Activated CD4-positive, alpha-beta T cell treated with anti-CD3 and anti-CD28 coated beads, Interleukin-2, amount 50 U/mL, for 24 hours (primary cell): ENCODE data around the gene TCN2.
"Not testable (repeated sequence)": the region's sequence is repeated elsewhere in the genome, so short reads cannot be mapped to it uniquely, and the experiment has no call there.

ENCODE experiments used
- DNase-seq, 2 donors: peaks; one replicate each; pipeline ENCODE4 v3.0.0-alpha.2; 2020; ENCODE audit warnings: low read depth in 1 of 2, low spot score in 1 of 2

Gene TCN2

DNA sequence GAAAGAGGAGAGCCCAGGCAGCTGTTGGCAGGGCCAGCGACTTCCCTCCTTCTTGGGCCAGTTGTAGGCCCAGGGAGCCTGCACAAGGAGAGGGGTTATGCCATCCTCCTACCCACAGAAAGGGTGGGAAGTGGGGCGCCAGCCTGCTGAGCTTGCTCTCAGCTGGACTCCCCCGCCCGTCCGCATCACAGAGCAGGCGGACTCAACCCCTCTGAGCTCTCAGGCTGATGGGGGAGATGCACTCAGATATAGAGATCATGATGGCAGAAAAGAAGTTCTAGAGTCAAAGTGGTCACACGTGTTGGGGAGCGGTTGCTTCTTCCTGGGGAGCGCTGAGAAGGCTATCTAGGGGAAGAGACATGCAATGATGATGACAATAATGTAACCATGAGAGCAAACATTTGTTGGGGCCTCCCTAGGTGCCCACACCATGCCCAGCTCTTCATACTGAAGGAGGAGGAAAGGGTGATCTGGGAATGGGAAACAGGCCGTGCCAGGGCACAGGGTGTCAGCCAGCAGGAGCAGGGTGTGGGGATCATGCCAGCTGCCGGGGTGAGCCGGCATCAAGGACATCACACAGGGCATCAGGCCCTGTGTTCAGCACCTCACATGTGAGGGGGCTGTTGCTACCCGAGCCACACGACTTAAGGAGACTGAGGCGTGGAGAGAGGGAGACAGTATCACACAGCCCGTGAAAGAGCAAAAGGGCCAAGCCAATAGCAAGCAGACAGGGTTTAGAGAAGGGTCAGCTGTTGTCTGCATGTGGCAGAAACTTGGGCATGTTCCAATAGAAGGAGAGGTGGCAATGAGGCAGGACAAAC is 36.3 kb downstream of the TCN2 start:
- DNase-seq, result no peak

- no peak for DNase-seq
These were observed 39.7 kb downstream of the TCN2 start for GRCh38 chr22:30646518-30647160.

- DNase-seq, result no peak
These were observed 40.6 kb downstream of the TCN2 start for GRCh38 chr22:30647536-30647935.

- no peak for DNase-seq
These were observed 41.9 kb downstream of the TCN2 start for GRCh38 chr22:30648825-30649224.

GRCh38 chr22:30649430-30650007 is 42.5 kb downstream of the TCN2 start:
- peak; percentile 66 to 85 for DNase-seq

DNA sequence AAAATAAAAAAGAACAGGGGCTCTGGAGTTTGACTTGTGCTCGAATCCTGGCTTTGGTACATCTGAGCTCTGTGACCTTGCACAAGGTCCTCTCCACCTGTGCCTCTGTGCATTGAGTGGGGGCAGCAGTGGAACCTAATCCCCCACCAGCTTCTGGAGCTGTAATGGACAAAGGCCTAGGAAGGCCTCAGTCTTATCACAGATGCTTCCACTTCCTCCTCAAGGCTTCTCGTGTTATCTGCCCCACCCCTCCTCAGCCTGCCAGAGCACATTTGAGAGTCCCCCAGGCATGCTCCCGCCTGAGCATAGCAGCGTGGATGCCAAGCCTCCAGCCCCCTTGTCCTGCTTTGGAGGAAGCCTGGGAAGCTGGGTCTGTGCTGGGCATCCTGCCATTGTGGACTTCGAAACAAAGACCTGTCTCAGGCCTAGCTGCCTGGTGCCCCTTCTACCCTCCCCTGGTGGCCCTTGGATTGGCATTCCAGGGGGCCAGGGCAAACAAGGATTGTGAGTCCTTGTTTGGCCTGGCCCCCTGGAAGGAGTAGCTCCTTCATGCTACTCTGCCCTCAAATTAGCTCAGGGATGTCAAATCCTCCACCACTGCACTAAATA is 43.6 kb downstream of the TCN2 start:
- no peak for DNase-seq

DNA sequence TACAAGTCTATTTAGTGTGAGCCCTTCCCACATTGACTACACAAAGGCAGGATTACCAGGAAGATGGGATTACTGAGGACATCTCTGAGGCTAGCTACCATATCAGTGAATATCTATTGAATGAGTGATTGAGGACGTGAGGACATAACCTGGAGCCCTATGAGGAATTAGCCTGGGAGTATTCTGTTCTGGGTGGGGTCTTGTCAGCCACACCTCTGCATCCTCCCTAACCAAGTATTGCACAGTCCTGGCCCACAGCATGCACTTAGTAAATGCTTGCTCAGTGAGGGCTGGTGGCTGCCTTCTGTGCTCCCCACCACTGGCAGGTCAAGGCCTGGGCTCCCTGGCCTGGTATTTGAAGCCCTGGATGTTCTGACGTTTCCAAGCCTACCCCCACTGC is 45.9 kb downstream of the TCN2 start:
- no peak for DNase-seq

GRCh38 chr22:30654361-30654760 is 47.4 kb downstream of the TCN2 start:
- no peak for DNase-seq

DNA sequence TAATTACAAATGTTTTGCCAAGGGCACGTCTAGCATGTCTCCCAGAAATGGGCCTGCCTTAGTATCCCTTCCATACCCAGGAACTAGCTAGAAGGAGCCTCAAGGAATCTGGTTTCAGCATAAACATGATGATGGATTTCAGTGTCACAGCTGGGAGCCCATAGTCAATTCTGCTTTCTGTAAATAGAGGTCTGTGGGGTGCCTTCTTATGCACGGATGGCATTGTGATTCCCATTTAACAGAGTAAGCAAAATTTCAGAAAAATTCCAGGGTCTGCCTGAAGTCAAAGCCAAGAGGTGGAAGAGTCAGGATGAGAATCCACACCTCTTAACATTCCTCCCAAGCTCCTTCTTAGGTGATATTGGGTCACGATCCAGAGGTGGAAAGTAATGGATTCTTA is 48.6 kb downstream of the TCN2 start:
- DNase-seq, result no peak

DNA sequence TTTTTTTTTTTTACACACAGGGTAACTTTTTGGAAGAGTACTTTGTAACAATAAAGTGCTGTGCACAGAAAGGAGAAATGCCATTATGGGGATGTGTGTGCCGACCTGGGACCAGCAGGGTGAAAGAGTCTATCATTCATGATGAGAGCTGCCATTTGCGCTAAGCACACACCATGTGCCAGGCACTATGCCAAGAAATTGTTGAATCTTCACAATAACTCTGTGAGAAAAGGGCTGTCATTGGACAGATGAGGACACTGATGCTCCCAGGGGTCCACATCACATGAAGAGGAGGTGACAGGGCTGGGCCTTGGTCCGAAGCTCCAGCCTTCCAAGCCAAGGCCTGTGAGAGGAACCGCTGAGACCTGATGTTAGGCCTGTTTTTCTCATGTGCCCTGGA is 55.1 kb downstream of the TCN2 start:
- no peak for DNase-seq

DNA sequence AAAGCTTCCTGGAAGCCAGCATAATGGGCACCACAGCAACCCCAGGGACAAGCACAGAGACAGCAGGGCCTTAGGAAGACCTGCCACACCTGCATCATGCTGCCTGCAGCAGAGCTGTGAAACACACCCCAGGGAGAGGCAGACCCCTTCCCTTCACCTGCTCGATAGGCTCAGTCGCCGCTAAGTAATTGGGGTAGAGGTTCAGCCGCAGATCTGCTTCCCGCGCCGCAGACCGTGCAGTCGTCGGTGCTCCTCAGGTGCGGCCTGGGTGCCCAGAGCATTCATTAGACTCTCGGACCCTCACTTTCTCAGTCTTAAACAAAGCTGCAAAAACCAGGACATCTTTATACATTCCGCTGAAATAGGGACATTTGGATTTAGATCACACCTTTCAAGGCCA is 57.8 kb downstream of the TCN2 start:
- no peak for DNase-seq

DNA sequence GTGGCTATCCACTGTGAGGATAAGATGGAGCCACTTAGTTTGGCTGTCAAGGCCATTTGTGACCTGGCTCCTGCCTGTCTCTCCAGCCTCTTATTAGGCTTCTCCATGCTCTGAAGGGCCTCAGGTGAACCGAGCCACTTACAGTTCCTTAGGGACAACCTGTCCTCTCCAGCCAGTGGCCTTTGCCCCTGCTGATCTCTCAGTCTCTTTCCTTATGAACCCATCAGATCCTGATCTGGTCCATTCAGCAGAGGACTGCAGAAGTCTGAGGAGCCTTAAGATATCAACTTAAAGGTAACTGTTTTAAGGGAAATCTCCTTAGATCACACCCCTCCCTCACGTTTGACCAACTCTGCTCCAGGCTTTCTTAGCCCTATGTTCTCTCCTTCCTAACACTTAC is 58.3 kb downstream of the TCN2 start:
- DNase-seq, result no peak

DNA sequence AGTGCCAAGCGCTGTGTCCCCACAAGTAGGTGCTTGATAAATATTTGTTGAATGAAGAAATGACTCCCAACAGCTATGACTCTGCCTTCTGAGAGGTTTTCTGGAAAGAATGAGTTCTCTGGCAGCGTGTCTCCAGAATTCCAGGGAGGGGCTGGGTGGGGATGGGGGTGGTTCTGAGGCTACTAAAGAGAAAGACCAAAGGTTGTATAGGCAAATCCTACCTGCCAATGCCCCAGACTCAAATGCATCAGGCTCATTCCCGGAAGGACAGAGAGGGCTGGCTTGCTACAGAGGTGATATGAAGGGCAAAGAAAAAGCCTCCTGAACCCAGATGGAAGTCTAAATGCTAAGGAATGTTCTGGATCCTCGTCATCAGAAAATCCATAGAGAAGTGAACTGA is 58.8 kb downstream of the TCN2 start:
- DNase-seq, result no peak

- DNase-seq, result no peak
These were observed 60.1 kb downstream of the TCN2 start for GRCh38 chr22:30667107-30667493.

- DNase-seq, result peak; percentile 91 to 96
These were observed 60.8 kb downstream of the TCN2 start, which contains the start of gene DUSP18 for GRCh38 chr22:30667494-30668385. Gene DUSP18, minus strand, starts transcription at chr22:30667875. Its CDS starts 3,872 bp downstream, at chr22:30664003.

DNA sequence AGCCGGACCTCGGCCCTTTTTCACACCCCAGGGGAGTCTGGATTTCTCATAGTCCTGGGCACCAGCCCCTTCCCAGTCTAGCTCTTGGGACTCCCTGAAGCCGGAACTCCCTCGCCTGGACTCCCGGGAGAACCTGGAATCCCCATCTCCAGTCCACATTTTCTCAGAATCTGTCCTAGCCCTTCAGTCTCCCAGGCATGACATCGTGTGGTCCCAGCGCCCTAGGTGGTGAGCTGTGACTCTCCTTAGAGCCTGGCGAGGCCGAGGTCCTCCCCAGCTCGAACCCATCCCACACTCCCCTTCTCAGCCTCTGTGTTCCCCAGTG is 61.4 kb downstream of the TCN2 start:
- DNase-seq, result no peak

DNA sequence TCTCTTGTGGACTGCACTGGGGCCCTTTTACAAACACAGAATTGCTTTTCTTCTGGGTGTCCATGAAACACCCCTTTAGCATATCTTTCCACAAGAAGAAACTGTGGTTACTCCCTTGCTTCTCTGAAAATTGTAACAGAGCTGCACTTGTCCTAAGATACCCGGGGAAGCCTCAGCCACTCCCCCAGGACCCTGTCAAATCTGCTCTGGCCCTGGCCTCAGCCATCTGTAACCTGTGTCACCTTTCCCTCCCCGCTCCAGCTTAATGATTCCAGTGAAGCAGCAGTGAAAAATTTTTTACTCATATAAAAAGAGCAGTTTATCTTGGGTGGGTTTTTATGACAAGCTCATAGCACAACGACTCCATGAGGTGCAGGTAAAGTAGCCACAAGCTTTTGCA is 64.1 kb downstream of the TCN2 start:
- no peak for DNase-seq

DNA sequence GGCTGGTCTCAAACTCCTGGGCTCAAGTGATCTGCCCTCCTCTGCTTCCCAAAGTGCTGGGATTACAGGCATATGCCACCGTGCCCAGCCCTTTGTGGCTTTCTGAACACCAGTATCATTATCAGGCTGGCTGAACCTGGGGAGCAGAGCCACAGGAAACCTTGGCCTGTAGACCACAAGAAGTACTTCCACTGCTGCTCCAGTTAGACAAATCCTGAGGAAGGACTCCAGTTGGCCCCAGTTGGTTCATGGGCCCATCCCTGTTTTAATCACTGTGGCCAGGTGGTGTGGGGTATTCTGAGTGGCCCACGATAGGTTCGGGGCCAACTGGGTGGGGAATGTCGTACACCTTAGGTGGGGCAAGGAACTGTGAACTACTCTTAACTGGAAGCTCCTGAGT is 66.2 kb downstream of the TCN2 start:
- DNase-seq, result no peak

GRCh38 chr22:30674482-30674881 is 67.5 kb downstream of the TCN2 start:
- no peak for DNase-seq

- DNase-seq, result no peak
These were observed 68.5 kb downstream of the TCN2 start for GRCh38 chr22:30675436-30675835.

DNA sequence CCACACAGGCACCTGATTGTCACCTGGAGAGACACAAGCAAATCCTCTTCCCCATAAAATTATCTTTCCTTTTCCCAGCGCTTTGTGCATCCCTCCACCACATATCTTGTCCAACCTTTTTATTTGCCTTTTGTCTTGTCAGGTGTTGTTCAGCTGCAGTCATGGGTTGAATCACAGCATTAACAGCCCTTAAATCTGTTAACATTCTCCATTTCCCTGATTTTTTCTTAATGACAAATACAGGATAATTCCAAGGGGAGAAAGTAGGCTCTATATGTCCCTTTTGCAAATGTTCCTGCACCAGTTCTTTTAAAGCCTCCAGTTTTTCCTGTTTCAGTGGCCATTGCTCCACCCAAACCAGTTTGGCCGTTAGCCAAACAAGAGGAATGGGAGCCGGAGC is 69.6 kb downstream of the TCN2 start:
- not testable (repeated sequence) for DNase-seq
